ENCODE data around the gene MICU2.

DNA sequence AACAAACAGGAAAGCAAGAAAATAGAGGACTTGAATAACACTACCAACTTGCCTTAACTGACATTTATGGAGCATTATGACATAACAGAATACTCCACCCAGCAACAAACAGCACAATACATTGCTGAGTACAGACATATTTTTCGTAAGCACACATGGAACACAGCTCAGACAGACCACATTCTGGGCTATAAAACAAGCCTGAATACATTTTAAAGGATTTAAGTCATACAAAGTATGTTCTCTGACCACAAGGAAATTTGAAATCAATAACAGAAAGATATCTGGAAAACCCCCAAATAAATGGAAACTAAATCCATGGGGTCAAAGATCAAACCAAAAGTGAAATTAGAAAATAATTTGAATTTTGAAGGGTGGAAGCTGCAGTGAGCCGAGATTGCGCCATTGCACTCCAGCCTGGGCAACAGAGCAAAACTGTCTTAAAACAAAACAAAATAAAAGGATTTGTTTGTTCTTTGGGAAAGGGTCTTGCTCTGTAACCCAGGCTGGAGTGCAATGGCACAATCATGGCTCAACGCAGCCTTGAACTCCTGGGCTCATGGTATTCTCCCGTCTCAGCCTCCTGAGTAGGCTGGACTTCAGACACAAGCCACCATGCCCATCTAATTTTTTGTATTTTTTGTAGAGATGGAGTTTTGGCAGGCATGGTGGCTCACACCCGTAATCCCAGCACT is 150.4 kb downstream of the MICU2 start:
- TF ChIP-seq, protein P1, sequence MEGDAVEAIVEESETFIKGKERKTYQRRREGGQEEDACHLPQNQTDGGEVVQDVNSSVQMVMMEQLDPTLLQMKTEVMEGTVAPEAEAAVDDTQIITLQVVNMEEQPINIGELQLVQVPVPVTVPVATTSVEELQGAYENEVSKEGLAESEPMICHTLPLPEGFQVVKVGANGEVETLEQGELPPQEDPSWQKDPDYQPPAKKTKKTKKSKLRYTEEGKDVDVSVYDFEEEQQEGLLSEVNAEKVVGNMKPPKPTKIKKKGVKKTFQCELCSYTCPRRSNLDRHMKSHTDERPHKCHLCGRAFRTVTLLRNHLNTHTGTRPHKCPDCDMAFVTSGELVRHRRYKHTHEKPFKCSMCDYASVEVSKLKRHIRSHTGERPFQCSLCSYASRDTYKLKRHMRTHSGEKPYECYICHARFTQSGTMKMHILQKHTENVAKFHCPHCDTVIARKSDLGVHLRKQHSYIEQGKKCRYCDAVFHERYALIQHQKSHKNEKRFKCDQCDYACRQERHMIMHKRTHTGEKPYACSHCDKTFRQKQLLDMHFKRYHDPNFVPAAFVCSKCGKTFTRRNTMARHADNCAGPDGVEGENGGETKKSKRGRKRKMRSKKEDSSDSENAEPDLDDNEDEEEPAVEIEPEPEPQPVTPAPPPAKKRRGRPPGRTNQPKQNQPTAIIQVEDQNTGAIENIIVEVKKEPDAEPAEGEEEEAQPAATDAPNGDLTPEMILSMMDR (IDR thresholded peaks at IDR 0.05; ENCODE audit: low read length) = no peak
- no peak for TF ChIP-seq EZH2 (IDR thresholded peaks at IDR 0.05; ENCODE audit: borderline replicate concordance, low read length)
